GM06990 (cell line): ENCODE results near the gene PON1.
A peak's percentile ranks its signal among the peaks of the same experiment; 100 is the strongest.

Source experiments
- DNase-seq: peaks from one replicate; pipeline ENCODE4 v3.0.0-alpha.2; 2011; ENCODE audit not compliant: insufficient read length; ENCODE audit errors: extremely low read depth
- H3K27me3 ChIP-seq: replicated peaks from 2 replicates; pipeline ENCODE4 v1.6.0; 2011; ENCODE audit warnings: low read length; ENCODE audit not compliant: control insufficient read depth, insufficient read depth
- H3K36me3 ChIP-seq: 2 replicates; pipeline ENCODE4 v1.5.1; 2011; ENCODE audit warnings: low read length; ENCODE audit not compliant: control insufficient read depth, insufficient read depth
- H3K4me3 ChIP-seq: replicated peaks from 2 replicates; pipeline ENCODE4 v1.5.1; 2011; ENCODE audit warnings: low read depth, mild to moderate bottlenecking, control low read depth, low read length
- CTCF ChIP-seq: IDR thresholded peaks from 2 replicates; pipeline ENCODE4 v1.5.1; 2011; ENCODE audit warnings: low read length, control low read depth, mild to moderate bottlenecking, inconsistent platforms; ENCODE audit not compliant: insufficient read depth, poor library complexity, severe bottlenecking

The PON1 gene

GRCh38 chr7:95324431-95324830, at the start of gene PON1:
Gene PON1 (minus strand): TSS chr7:95324532. CDS start chr7:95324475, 57 bp downstream.
- DNase-seq, result peak; percentile 50
- TF ChIP-seq CTCF, result no peak
- no peak within 1 kb of the TSS for H3K4me3 ChIP-seq
- H3K36me3 ChIP-seq, result no peaks in the 10 kb centered on the region
- no peaks in the 10 kb centered on the region for H3K27me3 ChIP-seq

- DNase-seq, result no peak
- H3K4me3 ChIP-seq, result no peak overlapping the region
- TF ChIP-seq CTCF, result no peak
- H3K27me3 ChIP-seq, result no peaks in the 10 kb centered on the region
- no peaks in the 10 kb centered on the region for H3K36me3 ChIP-seq
Measured at GRCh38 chr7:95373323-95373722, 49.0 kb upstream of the PON1 start.

- no peaks in the 10 kb centered on the region for H3K27me3 ChIP-seq
- TF ChIP-seq CTCF, result no peak
- no peaks in the 10 kb centered on the region for H3K36me3 ChIP-seq
- H3K4me3 ChIP-seq, result no peak overlapping the region
- no peak for DNase-seq
Measured at GRCh38 chr7:95368235-95368634, 43.9 kb upstream of the PON1 start.

- Histone ChIP-seq H3K27me3 (no peaks in the 10 kb centered on the region), H3K36me3 (no peaks in the 10 kb centered on the region), H3K4me3 (no peak overlapping the region)
- TF ChIP-seq CTCF, result no peak
- DNase-seq, result no peak
Measured at GRCh38 chr7:95367606-95368005, 43.3 kb upstream of the PON1 start.

GRCh38 chr7:95365151-95365550, 40.8 kb upstream of the PON1 start:
- Histone ChIP-seq H3K4me3 (no peak overlapping the region), H3K36me3 (no peaks in the 10 kb centered on the region), H3K27me3 (no peaks in the 10 kb centered on the region)
- no peak for DNase-seq
- no peak for TF ChIP-seq CTCF

- TF ChIP-seq CTCF, result no peak
- no peaks in the 10 kb centered on the region for H3K27me3 ChIP-seq
- DNase-seq, result no peak
Measured at GRCh38 chr7:95357623-95358022, 33.3 kb upstream of the PON1 start.

More at GRCh38 chr7:95357623-95358022, 33.3 kb upstream of the PON1 start:
- H3K4me3 ChIP-seq, result no peak overlapping the region
- no peaks in the 10 kb centered on the region for H3K36me3 ChIP-seq
